OCI-LY3 (cell line): ENCODE data around the gene CTBS.

Source experiments
- H2AFZ ChIP-seq: fragments of 200-600, 300-600 bp; shearing (Covaris generic); 2 replicates; pipeline ENCODE4 v1.6.0; 2014; ENCODE audit warnings: antibody characterized with exemption, low read depth, low read length
- H3K27ac ChIP-seq: fragments of 200-600, 300-600 bp; sonication (generic); 2 replicates; pipeline ENCODE4 v1.5.1; 2014; ENCODE audit warnings: mild to moderate bottlenecking, low read length, moderate library complexity, mixed read lengths
- H3K27me3 ChIP-seq: fragments of 200-600, 300-600 bp; sonication (generic); 2 replicates; pipeline ENCODE4 v1.6.1; 2014; ENCODE audit warnings: low read depth, low read length, mixed read lengths
- H3K36me3 ChIP-seq: fragments of 200-600, 300-600 bp; sonication (generic); replicated peaks from 2 replicates; pipeline ENCODE3; 2014; ENCODE audit warnings: low read depth, low read length, mixed read lengths
- H3K4me1 ChIP-seq: fragments of 300-600, 200-600 bp; sonication (generic); 2 replicates; pipeline ENCODE4 v1.6.1; 2014; ENCODE audit warnings: low read length, mixed read lengths
- H3K4me2 ChIP-seq: fragments of 200-600, 300-600 bp; sonication (generic); 2 replicates; pipeline ENCODE4 v1.6.1; 2014; ENCODE audit warnings: low read length, mixed read lengths
- H3K4me3 ChIP-seq: fragments of 300-600, 200-600 bp; sonication (generic); 2 replicates; pipeline ENCODE4 v1.5.1; 2014; ENCODE audit warnings: antibody characterized with exemption, mild to moderate bottlenecking, low read length, moderate library complexity
- H3K79me2 ChIP-seq: fragments of 300-600, 200-600 bp; shearing (Covaris generic); 2 replicates; pipeline ENCODE4 v1.6.1; 2014; ENCODE audit warnings: mild to moderate bottlenecking, low read length, mixed read lengths
- H3K9ac ChIP-seq: fragments of 300-600, 200-600 bp; shearing (Covaris generic); 2 replicates; pipeline ENCODE4 v1.6.0; 2014; ENCODE audit warnings: mild to moderate bottlenecking, low read length, moderate library complexity
- H3K9me3 ChIP-seq: fragments of 200-600, 300-600 bp; shearing (Covaris generic); 2 replicates; pipeline ENCODE4 v1.6.1; 2014; ENCODE audit warnings: low read length, mixed read lengths; ENCODE audit not compliant: insufficient read depth
- H4K20me1 ChIP-seq: fragments of 200-600, 300-600 bp; sonication (generic); 2 replicates; pipeline ENCODE4 v1.6.1; 2016; ENCODE audit warnings: low read length, mixed read lengths; ENCODE audit not compliant: insufficient read depth
- EZH2phosphoT487 ChIP-seq: fragments of 200-600 bp; shearing (Covaris generic); IDR thresholded peaks from 2 replicates; pipeline ENCODE4 v1.6.1; 2018; ENCODE audit warnings: antibody characterized with exemption, mixed run types, low read depth
- TF ChIP-seq, protein P1 (sequence below): fragments of 200-600, 300-600 bp; sonication (generic); IDR thresholded peaks from 2 replicates; pipeline ENCODE4 v1.5.1; 2014; ENCODE audit warnings: antibody characterized with exemption, low read length, low read depth

CTBS gene

DNA sequence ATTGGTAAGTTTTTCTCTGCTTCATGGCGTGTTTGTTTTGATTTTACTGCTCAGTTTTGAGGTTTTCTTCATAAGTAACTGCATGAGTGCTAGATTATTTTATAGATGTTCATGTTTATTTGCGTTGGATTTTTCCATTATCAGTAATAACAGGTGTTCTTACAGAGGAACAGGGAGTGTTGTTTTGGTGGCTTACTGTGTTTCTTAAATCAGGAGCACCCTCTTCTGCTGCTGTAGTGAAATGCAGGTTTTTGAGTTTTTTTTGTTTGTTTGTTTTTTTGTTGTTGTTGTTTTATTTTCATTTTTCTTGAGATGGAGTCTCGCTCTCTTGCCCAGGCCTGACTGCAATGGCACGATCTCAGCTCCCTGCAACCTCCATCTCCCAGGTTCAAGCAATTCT is 32.6 kb downstream of the CTBS start:
- H2AFZ ChIP-seq: no peak overlapping the region
- no peaks in the 10 kb centered on the region for H3K79me2 ChIP-seq
- no peak overlapping the region for H3K4me3 ChIP-seq
- TF ChIP-seq, protein P1, sequence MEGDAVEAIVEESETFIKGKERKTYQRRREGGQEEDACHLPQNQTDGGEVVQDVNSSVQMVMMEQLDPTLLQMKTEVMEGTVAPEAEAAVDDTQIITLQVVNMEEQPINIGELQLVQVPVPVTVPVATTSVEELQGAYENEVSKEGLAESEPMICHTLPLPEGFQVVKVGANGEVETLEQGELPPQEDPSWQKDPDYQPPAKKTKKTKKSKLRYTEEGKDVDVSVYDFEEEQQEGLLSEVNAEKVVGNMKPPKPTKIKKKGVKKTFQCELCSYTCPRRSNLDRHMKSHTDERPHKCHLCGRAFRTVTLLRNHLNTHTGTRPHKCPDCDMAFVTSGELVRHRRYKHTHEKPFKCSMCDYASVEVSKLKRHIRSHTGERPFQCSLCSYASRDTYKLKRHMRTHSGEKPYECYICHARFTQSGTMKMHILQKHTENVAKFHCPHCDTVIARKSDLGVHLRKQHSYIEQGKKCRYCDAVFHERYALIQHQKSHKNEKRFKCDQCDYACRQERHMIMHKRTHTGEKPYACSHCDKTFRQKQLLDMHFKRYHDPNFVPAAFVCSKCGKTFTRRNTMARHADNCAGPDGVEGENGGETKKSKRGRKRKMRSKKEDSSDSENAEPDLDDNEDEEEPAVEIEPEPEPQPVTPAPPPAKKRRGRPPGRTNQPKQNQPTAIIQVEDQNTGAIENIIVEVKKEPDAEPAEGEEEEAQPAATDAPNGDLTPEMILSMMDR: peak; percentile 11; the same call in 1 of the 2 replicates
- TF ChIP-seq EZH2phosphoT487: no peak
- peaks cover 7% of the 10 kb centered on the region; the same call in 1 of the 2 replicates for H3K4me1 ChIP-seq
- no peaks in the 10 kb centered on the region for H3K27me3 ChIP-seq
- peaks cover 3% of the 10 kb centered on the region for H3K36me3 ChIP-seq
- H3K27ac ChIP-seq: no peak overlapping the region
- no peak overlapping the region for H3K4me2 ChIP-seq
- H3K9ac ChIP-seq: no peak overlapping the region
- H3K9me3 ChIP-seq: no peaks in the 10 kb centered on the region
- no peaks in the 10 kb centered on the region for H4K20me1 ChIP-seq

DNA sequence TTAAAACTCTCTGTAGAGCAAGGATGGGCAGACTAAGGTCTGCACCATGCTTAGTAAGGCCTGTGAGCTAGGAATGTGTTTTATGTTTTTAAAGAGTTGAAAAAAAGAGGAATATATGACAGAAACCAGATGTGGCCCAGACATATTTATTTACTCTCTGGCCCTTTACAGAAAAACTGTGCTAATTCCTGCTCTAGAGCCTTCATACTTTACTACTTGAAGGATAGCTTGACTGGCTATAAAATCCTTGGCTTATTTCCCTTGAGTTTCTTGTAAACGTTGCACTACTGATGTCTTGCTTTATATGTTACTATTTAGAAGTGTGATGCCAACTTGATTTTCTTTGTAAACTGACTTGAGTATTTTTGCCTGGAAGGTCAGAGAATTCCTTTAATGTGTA is 33.5 kb downstream of the CTBS start:
- no peaks in the 10 kb centered on the region for H4K20me1 ChIP-seq
- H3K36me3 ChIP-seq: peaks cover 3% of the 10 kb centered on the region
- H3K9me3 ChIP-seq: no peaks in the 10 kb centered on the region
- no peak overlapping the region for H2AFZ ChIP-seq
- H3K9ac ChIP-seq: no peak overlapping the region
- no peak for TF ChIP-seq EZH2phosphoT487
- TF ChIP-seq, protein P1: no peak
- H3K4me1 ChIP-seq: peaks cover 7% of the 10 kb centered on the region; the same call in 1 of the 2 replicates
- H3K4me3 ChIP-seq: no peak overlapping the region
- no peak overlapping the region for H3K27ac ChIP-seq
- no peaks in the 10 kb centered on the region for H3K79me2 ChIP-seq
- H3K27me3 ChIP-seq: no peaks in the 10 kb centered on the region
- H3K4me2 ChIP-seq: no peak overlapping the region

DNA sequence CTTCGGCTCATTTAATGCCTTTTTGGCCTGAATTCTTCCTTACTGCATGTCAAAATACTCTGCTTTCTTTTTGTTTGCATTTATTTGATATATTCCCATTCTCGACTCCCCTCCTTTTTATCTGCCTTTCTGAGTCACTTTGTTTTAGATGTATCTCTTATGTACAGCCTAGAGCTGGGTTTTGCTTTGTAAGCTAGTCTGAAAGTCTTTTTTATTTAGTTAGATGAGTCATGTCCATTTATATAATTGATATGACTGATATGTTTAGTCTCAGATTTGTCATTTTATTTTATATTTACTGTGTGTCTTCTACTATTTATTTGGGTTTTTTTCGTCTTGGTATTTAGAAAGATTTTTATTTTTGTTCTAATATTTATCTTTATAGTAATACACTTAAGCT is 34.3 kb downstream of the CTBS start:
- Histone ChIP-seq H3K4me3 (no peak overlapping the region), H3K27me3 (no peaks in the 10 kb centered on the region), H3K4me1 (peaks cover 7% of the 10 kb centered on the region; the same call in 1 of the 2 replicates), H3K79me2 (no peaks in the 10 kb centered on the region), H3K36me3 (peaks cover 3% of the 10 kb centered on the region), H2AFZ (no peak overlapping the region), H4K20me1 (no peaks in the 10 kb centered on the region), H3K4me2 (no peak overlapping the region), H3K9ac (no peak overlapping the region), H3K9me3 (no peaks in the 10 kb centered on the region), H3K27ac (no peak overlapping the region)
- no peak for TF ChIP-seq EZH2phosphoT487
- TF ChIP-seq, protein P1: no peak

DNA sequence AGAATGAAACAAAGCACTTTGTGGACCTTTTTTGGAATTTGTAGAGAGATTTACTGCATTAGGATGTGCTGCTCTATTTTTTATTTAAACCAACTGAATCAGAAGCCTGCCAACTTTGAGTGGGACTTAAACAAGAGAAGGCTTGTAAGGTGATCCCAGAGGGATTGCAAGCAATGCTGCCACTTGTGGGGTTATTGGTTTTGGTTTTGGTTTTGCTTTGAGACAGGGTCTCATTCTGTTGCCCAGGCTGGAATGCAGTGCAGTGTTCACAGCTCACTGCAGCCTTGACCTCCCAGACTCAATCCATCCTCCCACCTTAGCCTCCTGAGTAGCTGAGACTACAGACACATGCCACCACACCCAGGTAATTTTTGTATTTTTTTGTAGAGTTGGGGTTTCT is 35.6 kb downstream of the CTBS start:
- no peak for TF ChIP-seq EZH2phosphoT487
- TF ChIP-seq, protein P1: no peak
- Histone ChIP-seq H3K9ac (no peak overlapping the region), H3K4me1 (peaks cover 7% of the 10 kb centered on the region; the same call in 1 of the 2 replicates), H3K27ac (no peak overlapping the region), H3K27me3 (no peaks in the 10 kb centered on the region), H3K79me2 (no peaks in the 10 kb centered on the region), H3K9me3 (no peaks in the 10 kb centered on the region), H3K36me3 (peaks cover 3% of the 10 kb centered on the region), H3K4me2 (no peak overlapping the region), H4K20me1 (no peaks in the 10 kb centered on the region), H3K4me3 (no peak overlapping the region), H2AFZ (no peak overlapping the region)
